ENCODE results near the gene VIPR2. TPM values are rescaled to one million over a fixed set of nuclear protein-coding genes. Genes with fewer than 3 reads are reported as not detected.

VIPR2 gene
- total RNA-seq, 1 experiment from 2014 or later = not detected

- intact Hi-C loops (cut with micrococcal nuclease; ENCODE audit: unreplicated experiment) = no loop called here
- no TSS peak for BruUV-seq (replicated peaks)
- POLR2A ChIA-PET (ENCODE audit: low non-redundant PET) = no interaction called here
- H3K4me1 ChIP-seq (ENCODE audit: insufficient read depth, low read length, poor library complexity, severe bottlenecking) = no peaks in the 10 kb centered on the region
- no peaks in the 10 kb centered on the region for H3K9me3 ChIP-seq (ENCODE audit: low read depth, low read length, poor library complexity, severe bottlenecking)
- TF ChIP-seq EZH2 (IDR thresholded peaks at IDR 0.05; ENCODE audit: borderline replicate concordance, low read depth, low read length, poor library complexity, severe bottlenecking) (no peak), CTCF (conservative IDR thresholded peaks at IDR 0.05; ENCODE audit: low read depth, low read length) (no peak)
- no peak overlapping the region for H3K27ac ChIP-seq (ENCODE audit: low read depth, low read length, poor library complexity, severe bottlenecking)
- DNase-seq (ENCODE audit: low spot score) = no peak
- H3K36me3 ChIP-seq (ENCODE audit: insufficient read depth, low read length, poor library complexity, severe bottlenecking) = no peaks in the 10 kb centered on the region
- H3K4me3 ChIP-seq (ENCODE audit: low read depth, low read length, poor library complexity, severe bottlenecking) = no peak overlapping the region
- H3K27me3 ChIP-seq (replicated peaks; ENCODE audit: insufficient read depth, low read depth, low read length, poor library complexity) = peaks cover 66% of the 10 kb centered on the region
- CTCF ChIA-PET = no interaction called here
Observed at GRCh38 chr7:159115601-159116501, 28.8 kb downstream of the VIPR2 start.

GRCh38 chr7:159114981-159115380 is 29.7 kb downstream of the VIPR2 start:
- TF ChIP-seq EZH2 (IDR thresholded peaks at IDR 0.05; ENCODE audit: borderline replicate concordance, low read depth, low read length, poor library complexity, severe bottlenecking) (no peak), CTCF (conservative IDR thresholded peaks at IDR 0.05; ENCODE audit: low read depth, low read length) (no peak)
- Histone ChIP-seq H3K4me3 (ENCODE audit: low read depth, low read length, poor library complexity, severe bottlenecking) (no peak overlapping the region), H3K27ac (ENCODE audit: low read depth, low read length, poor library complexity, severe bottlenecking) (no peak overlapping the region), H3K9me3 (ENCODE audit: low read depth, low read length, poor library complexity, severe bottlenecking) (no peaks in the 10 kb centered on the region), H3K27me3 (replicated peaks; ENCODE audit: insufficient read depth, low read depth, low read length, poor library complexity) (peaks cover 72% of the 10 kb centered on the region), H3K4me1 (ENCODE audit: insufficient read depth, low read length, poor library complexity, severe bottlenecking) (no peaks in the 10 kb centered on the region), H3K36me3 (ENCODE audit: insufficient read depth, low read length, poor library complexity, severe bottlenecking) (no peaks in the 10 kb centered on the region)
- POLR2A ChIA-PET (ENCODE audit: low non-redundant PET) = no interaction called here
- intact Hi-C loops (cut with micrococcal nuclease; ENCODE audit: unreplicated experiment) = no loop called here
- CTCF ChIA-PET = no interaction called here
- no peak for DNase-seq (ENCODE audit: low spot score)
- no TSS peak for BruUV-seq (replicated peaks)

GRCh38 chr7:159114096-159114495 is 30.6 kb downstream of the VIPR2 start:
- Histone ChIP-seq H3K4me3 (ENCODE audit: low read depth, low read length, poor library complexity, severe bottlenecking) (no peak overlapping the region), H3K36me3 (ENCODE audit: insufficient read depth, low read length, poor library complexity, severe bottlenecking) (no peaks in the 10 kb centered on the region), H3K9me3 (ENCODE audit: low read depth, low read length, poor library complexity, severe bottlenecking) (no peaks in the 10 kb centered on the region), H3K27me3 (replicated peaks; ENCODE audit: insufficient read depth, low read depth, low read length, poor library complexity) (peaks cover 78% of the 10 kb centered on the region), H3K27ac (ENCODE audit: low read depth, low read length, poor library complexity, severe bottlenecking) (no peak overlapping the region), H3K4me1 (ENCODE audit: insufficient read depth, low read length, poor library complexity, severe bottlenecking) (no peaks in the 10 kb centered on the region)
- POLR2A ChIA-PET (ENCODE audit: low non-redundant PET) = no interaction called here
- intact Hi-C loops (cut with micrococcal nuclease; ENCODE audit: unreplicated experiment) = no loop called here
- TF ChIP-seq CTCF (conservative IDR thresholded peaks at IDR 0.05; ENCODE audit: low read depth, low read length) (no peak), EZH2 (IDR thresholded peaks at IDR 0.05; ENCODE audit: borderline replicate concordance, low read depth, low read length, poor library complexity, severe bottlenecking) (no peak)
- CTCF ChIA-PET = no interaction called here
- DNase-seq (ENCODE audit: low spot score) = no peak
- no TSS peak for BruUV-seq (replicated peaks)
